K562 (cell line): ENCODE measurements around the gene LPAR6. TPM values are rescaled to one million over a fixed set of nuclear protein-coding genes. Genes with fewer than 3 reads are reported as not detected.

Experiments used
- ATAC-seq: fragments of 200-7000 bp; cut with Tn5 transposase; 3 replicates; pipeline ENCODE4 v1.9.1; 2020; ENCODE audit warnings: moderate library complexity
- BruUV-seq: library from RNA; stranded (reverse); fragments of 400-500 nt; replicated peaks from 2 replicates; lab custom pipeline; 2021; lab: Mats Ljungman, UMichigan
- CTCF ChIA-PET: fragments of 300-600 bp; formaldehyde crosslinking; extraction: SDS; loops from one replicate; lab custom pipeline; 2021; ENCODE audit warnings: low intra/inter-chr PET ratio; lab: Yijun Ruan, JAX
- POLR2A ChIA-PET: fragments of 300-600, 350-650 bp; sonication (Branson Sonifier 250); formaldehyde crosslinking; extraction: SDS; loops from one replicate; lab custom pipeline; 2021; ENCODE audit warnings: antibody characterized with exemption, inconsistent platforms; lab: Yijun Ruan, JAX
- DNase-seq, 4 experiments: peaks; one replicate each; pipeline versions ENCODE4 v3.0.0 to v3.0.0-alpha.2; 2011 to 2018; ENCODE audit warnings: low spot score in 3 of 4, mixed read lengths in 3 of 4; ENCODE audit errors: extremely low read depth in 1 of 4
- FAIRE-seq: peaks from 2 replicates; lab custom pipeline; 2011; peaks lifted over from hg19 to GRCh38; lab: Jason Lieb, UNC
- H2AFZ ChIP-seq: 2 replicates; pipeline ENCODE4 v1.6.0; 2011; ENCODE audit warnings: low read depth, low read length, control low read depth, inconsistent platforms
- H3K27ac ChIP-seq: fragments of 200-600 bp; 3 replicates; pipeline ENCODE4 v1.8.0; 2011; ENCODE audit warnings: low read depth, mild to moderate bottlenecking, control low read depth, inconsistent platforms, low read length, moderate library complexity, mixed read lengths; ENCODE audit errors: extremely low read depth
- H3K27me3 ChIP-seq, 2 experiments: fragments of 300-600 bp in 1 of 2; 2 replicates in 1 of 2; 3 replicates in 1 of 2; pipeline versions ENCODE4 v1.6.0 to v1.8.0; 2011; ENCODE audit warnings: inconsistent platforms in 2 of 2, low read length in 2 of 2, mild to moderate bottlenecking in 1 of 2, mixed read lengths in 1 of 2, moderate library complexity in 1 of 2; ENCODE audit not compliant: control insufficient read depth in 2 of 2, insufficient read depth in 2 of 2
- H3K36me3 ChIP-seq: fragments of 300-600 bp; 3 replicates; pipeline ENCODE4 v1.8.0; 2011; ENCODE audit warnings: mild to moderate bottlenecking, low read length, inconsistent platforms; ENCODE audit not compliant: control insufficient read depth, insufficient read depth
- H3K4me1 ChIP-seq, 2 experiments: fragments of 200-600 bp in 1 of 2; replicated peaks in 1 of 2; 2 replicates in 1 of 2; 3 replicates in 1 of 2; pipeline versions ENCODE4 v1.5.1 to v1.8.0; 2011; ENCODE audit warnings: inconsistent platforms in 2 of 2, low read length in 2 of 2, mild to moderate bottlenecking in 1 of 2, mixed read lengths in 1 of 2, moderate library complexity in 1 of 2; ENCODE audit not compliant: control insufficient read depth in 2 of 2, insufficient read depth in 2 of 2
- H3K4me2 ChIP-seq: 2 replicates; pipeline ENCODE4 v1.6.1; 2011; ENCODE audit warnings: low read length, control low read depth, inconsistent platforms, mixed read lengths; ENCODE audit not compliant: insufficient read depth
- H3K4me3 ChIP-seq: fragments of 200-600 bp; sonication (generic), shearing (Covaris generic); 2 replicates; pipeline ENCODE4 v1.5.1; 2016; ENCODE audit warnings: control low read depth, inconsistent platforms
- H3K79me2 ChIP-seq: fragments of 200-600 bp; 3 replicates; pipeline ENCODE4 v1.8.0; 2011; ENCODE audit warnings: low read length, inconsistent platforms; ENCODE audit not compliant: control insufficient read depth, insufficient read depth
- H3K9ac ChIP-seq, 2 experiments: 2 replicates each; pipeline versions ENCODE4 v1.6.0 to v1.6.1; 2011; ENCODE audit warnings: low read depth in 2 of 2, low read length in 2 of 2, control low read depth in 1 of 2, inconsistent platforms in 1 of 2, mild to moderate bottlenecking in 1 of 2, mixed read lengths in 1 of 2; ENCODE audit not compliant: insufficient read depth in 1 of 2
- H3K9me1 ChIP-seq: one replicate; pipeline ENCODE4 v1.6.0; 2011; ENCODE audit warnings: inconsistent platforms, mild to moderate bottlenecking, low read length, moderate library complexity; ENCODE audit not compliant: control insufficient read depth, insufficient read depth
- H3K9me3 ChIP-seq: replicated peaks from 2 replicates; pipeline ENCODE4 v1.5.1; 2011; ENCODE audit warnings: low read depth, low read length, inconsistent platforms; ENCODE audit not compliant: control insufficient read depth, insufficient read depth
- H4K20me1 ChIP-seq: replicated peaks from 2 replicates; pipeline ENCODE4 v1.6.1; 2011; ENCODE audit warnings: low read length, inconsistent platforms, mixed read lengths; ENCODE audit not compliant: control insufficient read depth, insufficient read depth
- ARID1B ChIP-seq: fragments of 450-650 bp; IDR thresholded peaks from 2 replicates; pipeline ENCODE4 v1.6.1; 2016; ENCODE audit warnings: antibody characterized with exemption, mild to moderate bottlenecking, inconsistent platforms
- HDAC3 ChIP-seq: fragments of 450-650 bp; IDR thresholded peaks from 2 replicates; pipeline ENCODE4 v1.6.1; 2018; ENCODE audit warnings: borderline replicate concordance, mild to moderate bottlenecking, moderate library complexity; ENCODE audit not compliant: partially characterized antibody
- HIVEP1 ChIP-seq: fragments of 250-450 bp; sonication (Bioruptor Pico); IDR thresholded peaks from 2 replicates; pipeline ENCODE4 v1.4.0; 2020; ENCODE audit warnings: mild to moderate bottlenecking
- HNRNPUL1 ChIP-seq: fragments of 200-400 bp; formaldehyde crosslinking; IDR thresholded peaks from 2 replicates; pipeline ENCODE4 v1.6.1; 2017; ENCODE audit warnings: low read length
- KLF13 ChIP-seq: fragments of 450-650 bp; IDR thresholded peaks from 2 replicates; pipeline ENCODE4 v1.6.1; 2016; ENCODE audit warnings: missing genetic modification characterization, low read depth, mild to moderate bottlenecking, missing compliant biosample characterization, moderate library complexity, borderline replicate concordance
- PHB ChIP-seq: fragments of 250-450 bp; sonication (Bioruptor Pico); IDR thresholded peaks from 2 replicates; pipeline ENCODE4 v1.5.0; 2021
- RBM15 ChIP-seq: fragments of 200-400 bp; formaldehyde crosslinking; IDR thresholded peaks from 2 replicates; pipeline ENCODE4 v1.6.1; 2018; ENCODE audit warnings: mild to moderate bottlenecking, low read length, moderate library complexity; ENCODE audit not compliant: insufficient read depth
- SRSF9 ChIP-seq: fragments of 200-400 bp; formaldehyde crosslinking; IDR thresholded peaks from 2 replicates; pipeline ENCODE4 v1.6.1; 2017; ENCODE audit warnings: low read depth, low read length, borderline replicate concordance
- TEAD2 ChIP-seq: fragments of 450-650 bp; IDR thresholded peaks from 2 replicates; pipeline ENCODE4 v1.6.1; 2016; ENCODE audit warnings: missing genetic modification characterization, control low read depth, missing compliant biosample characterization
- ZBED1 ChIP-seq: IDR thresholded peaks from 2 replicates; pipeline ENCODE4 v1.6.1; 2014
- ZNF134 ChIP-seq: fragments of 250-450 bp; sonication (Bioruptor Pico); conservative IDR thresholded peaks from 2 replicates; pipeline ENCODE4 v1.4.0; 2020
- ZNF224 ChIP-seq: sonication (generic); formaldehyde crosslinking; IDR thresholded peaks from 2 replicates; pipeline ENCODE4 v1.8.0; 2022; ENCODE audit warnings: mild to moderate bottlenecking, missing genetic modification reagents
- ZNF408 ChIP-seq: fragments of 250-450 bp; sonication (Bioruptor Pico); IDR thresholded peaks from 2 replicates; pipeline ENCODE4 v1.4.0; 2020; ENCODE audit warnings: low read depth, mild to moderate bottlenecking, moderate library complexity
- in situ Hi-C: fragments of 300-500 bp; cut with MboI; formaldehyde crosslinking; loops from 4 replicates; pipeline ENCODE4 v1.15.0; 2018; ENCODE audit warnings: inconsistent platforms, mixed read lengths
- intact Hi-C: fragments of 100-400 bp; cut with micrococcal nuclease; formaldehyde crosslinking; loops from 2 replicates; pipeline ENCODE4 v1.14.2; 2022
- polyA plus RNA-seq, 8 experiments: library from polyadenylated mRNA; depleted of rRNA in 4 of 8; stranded (reverse) in 5 of 8; unstranded in 3 of 8; fragments of >200 nt; fragmentation: Nextera tagmentation in 2 of 8; fragmentation: Illumina TruSeq in 1 of 8; extraction: Ambion mirVana in 2 of 8; extraction: Trizol in 1 of 8; gene quantifications; 2 replicates each; pipeline versions ENCODE4 v1.2.1 to v1.2.3, GENCODE V29; 2011 to 2014; ENCODE audit warnings: inconsistent platforms in 1 of 8, missing spikeins in 1 of 8
- total RNA-seq, 7 experiments: library from RNA; depleted of rRNA in 6 of 7; stranded (reverse); fragments of >200 nt in 6 of 7; fragmentation: Illumina TruSeq in 2 of 7; extraction: Trizol in 2 of 7; gene quantifications; 2 replicates each; pipeline versions ENCODE4 v1.2.1 to v1.2.3, GENCODE V29; 2011 to 2021; ENCODE audit warnings: low replicate concordance in 1 of 7
- TF ChIP-seq, protein P1 (sequence below), 3 experiments: fragments of 200-800 bp in 1 of 3; sonication (Bioruptor generic) in 1 of 3; sonication (generic) in 1 of 3; formaldehyde crosslinking in 1 of 3; IDR thresholded peaks; 2 replicates each; pipeline versions ENCODE4 v1.6.1 to v1.8.0; 2016 to 2022; ENCODE audit warnings: mild to moderate bottlenecking in 2 of 3, missing compliant biosample characterization in 2 of 3, missing genetic modification characterization in 2 of 3, missing genetic modification reagents in 1 of 3
- TF ChIP-seq, protein P2 (sequence below): fragments of 250-450 bp; sonication (Bioruptor Pico); IDR thresholded peaks from 2 replicates; pipeline ENCODE4 v1.5.0; 2022; ENCODE audit warnings: mild to moderate bottlenecking
- TF ChIP-seq, protein P3 (sequence below): sonication (generic); formaldehyde crosslinking; IDR thresholded peaks from 2 replicates; pipeline ENCODE4 v1.8.1; 2023; ENCODE audit warnings: mild to moderate bottlenecking, missing genetic modification reagents

LPAR6 gene
- total and polyA plus RNA-seq, 9 of the 15 experiments (the other 6 are each of a cell fraction or from before 2014, with no cell fraction given), result 0.04 to 0.14 (median 0.10) TPM; not detected in 5

- CTCF ChIA-PET, result no interaction called here
- Histone ChIP-seq H3K9ac (no peak overlapping the region), H3K79me2 (no peaks in the 10 kb centered on the region), H3K36me3 (peaks cover 6% of the 10 kb centered on the region; the same call in 1 of the 3 replicates), H3K9me3 (no peaks in the 10 kb centered on the region), H3K9me1 (no peaks in the 10 kb centered on the region), H3K27me3 (no peaks in the 10 kb centered on the region), H4K20me1 (no peaks in the 10 kb centered on the region), H3K27ac (no peak overlapping the region), H3K4me2 (no peak overlapping the region), H3K4me3 (no peak overlapping the region), H3K4me1 (no peaks in the 10 kb centered on the region), H2AFZ (no peak overlapping the region)
- POLR2A ChIA-PET, result no interaction called here
- intact Hi-C loops, result no loop called here
- ATAC-seq (no peak), FAIRE-seq (no peak), DNase-seq (no peak)
- in situ Hi-C loops, result no loop called here
- no peak for TF ChIP-seq SRSF9
- TF ChIP-seq ZBED1, result no peak
- TF ChIP-seq ZNF134 (CRISPR knock-in tag), result no peak
- TF ChIP-seq, protein P1, sequence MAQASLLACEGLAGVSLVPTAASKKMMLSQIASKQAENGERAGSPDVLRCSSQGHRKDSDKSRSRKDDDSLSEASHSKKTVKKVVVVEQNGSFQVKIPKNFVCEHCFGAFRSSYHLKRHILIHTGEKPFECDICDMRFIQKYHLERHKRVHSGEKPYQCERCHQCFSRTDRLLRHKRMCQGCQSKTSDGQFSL (CRISPR knock-in tag; IDR thresholded peaks at IDR 0.05), result no peak
- TF ChIP-seq, protein P1 (tag; IDR thresholded peaks at IDR 0.05), result no peak
- TF ChIP-seq, protein P2, sequence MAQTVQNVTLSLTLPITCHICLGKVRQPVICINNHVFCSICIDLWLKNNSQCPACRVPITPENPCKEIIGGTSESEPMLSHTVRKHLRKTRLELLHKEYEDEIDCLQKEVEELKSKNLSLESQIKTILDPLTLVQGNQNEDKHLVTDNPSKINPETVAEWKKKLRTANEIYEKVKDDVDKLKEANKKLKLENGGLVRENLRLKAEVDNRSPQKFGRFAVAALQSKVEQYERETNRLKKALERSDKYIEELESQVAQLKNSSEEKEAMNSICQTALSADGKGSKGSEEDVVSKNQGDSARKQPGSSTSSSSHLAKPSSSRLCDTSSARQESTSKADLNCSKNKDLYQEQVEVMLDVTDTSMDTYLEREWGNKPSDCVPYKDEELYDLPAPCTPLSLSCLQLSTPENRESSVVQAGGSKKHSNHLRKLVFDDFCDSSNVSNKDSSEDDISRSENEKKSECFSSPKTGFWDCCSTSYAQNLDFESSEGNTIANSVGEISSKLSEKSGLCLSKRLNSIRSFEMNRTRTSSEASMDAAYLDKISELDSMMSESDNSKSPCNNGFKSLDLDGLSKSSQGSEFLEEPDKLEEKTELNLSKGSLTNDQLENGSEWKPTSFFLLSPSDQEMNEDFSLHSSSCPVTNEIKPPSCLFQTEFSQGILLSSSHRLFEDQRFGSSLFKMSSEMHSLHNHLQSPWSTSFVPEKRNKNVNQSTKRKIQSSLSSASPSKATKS, result no peak
- TF ChIP-seq TEAD2 (tag), result no peak
- TF ChIP-seq HIVEP1 (CRISPR knock-in tag), result no peak
- no peak for TF ChIP-seq ZNF408 (CRISPR knock-in tag)
- no peak for TF ChIP-seq RBM15
- no peak for TF ChIP-seq ZNF224 (CRISPR knock-in tag)
- no peak for TF ChIP-seq KLF13 (tag)
- TF ChIP-seq ARID1B, result no peak
- no peak for TF ChIP-seq PHB (CRISPR knock-in tag)
- no peak for TF ChIP-seq HNRNPUL1
- TF ChIP-seq HDAC3, result no peak
- TF ChIP-seq, protein P3, sequence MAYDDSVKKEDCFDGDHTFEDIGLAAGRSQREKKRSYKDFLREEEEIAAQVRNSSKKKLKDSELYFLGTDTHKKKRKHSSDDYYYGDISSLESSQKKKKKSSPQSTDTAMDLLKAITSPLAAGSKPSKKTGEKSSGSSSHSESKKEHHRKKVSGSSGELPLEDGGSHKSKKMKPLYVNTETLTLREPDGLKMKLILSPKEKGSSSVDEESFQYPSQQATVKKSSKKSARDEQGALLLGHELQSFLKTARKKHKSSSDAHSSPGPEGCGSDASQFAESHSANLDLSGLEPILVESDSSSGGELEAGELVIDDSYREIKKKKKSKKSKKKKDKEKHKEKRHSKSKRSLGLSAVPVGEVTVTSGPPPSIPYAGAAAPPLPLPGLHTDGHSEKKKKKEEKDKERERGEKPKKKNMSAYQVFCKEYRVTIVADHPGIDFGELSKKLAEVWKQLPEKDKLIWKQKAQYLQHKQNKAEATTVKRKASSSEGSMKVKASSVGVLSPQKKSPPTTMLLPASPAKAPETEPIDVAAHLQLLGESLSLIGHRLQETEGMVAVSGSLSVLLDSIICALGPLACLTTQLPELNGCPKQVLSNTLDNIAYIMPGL (CRISPR knock-in tag), result no peak
- no TSS peak for BruUV-seq
Measured at GRCh38 chr13:48380581-48380980, 32.3 kb downstream of the LPAR6 start.
